Ovary (tissue), 3 donors: ENCODE data around the gene OR7G2.

ENCODE experiments used
- EP300 ChIP-seq: sonication (generic); formaldehyde crosslinking; IDR thresholded peaks from one replicate; pipeline ENCODE4 v1.6.1; 2017; ENCODE audit warnings: antibody characterized with exemption
- POLR2A ChIP-seq: fragments of 450-650 bp; IDR thresholded peaks from one replicate; pipeline ENCODE4 v1.6.1; 2017; ENCODE audit warnings: antibody characterized with exemption, mild to moderate bottlenecking, moderate library complexity
- TF ChIP-seq, protein P1 (sequence below), 3 donors: fragments of 450-650 bp in 2 of 3; fragments of 200-600 bp in 1 of 3; IDR thresholded peaks; one replicate each; pipeline versions ENCODE4 v1.5.1 to v1.8.0; 2016 to 2022; ENCODE audit warnings: antibody characterized with exemption in 3 of 3, mild to moderate bottlenecking in 1 of 3
- donor health status: DM: no; HTN: no; CAD: no.

GRCh38 chr19:9128171-9128570, 20.9 kb upstream of the OR7G2 start:
- TF ChIP-seq POLR2A (no peak), EP300 (no peak)
- TF ChIP-seq, protein P1, sequence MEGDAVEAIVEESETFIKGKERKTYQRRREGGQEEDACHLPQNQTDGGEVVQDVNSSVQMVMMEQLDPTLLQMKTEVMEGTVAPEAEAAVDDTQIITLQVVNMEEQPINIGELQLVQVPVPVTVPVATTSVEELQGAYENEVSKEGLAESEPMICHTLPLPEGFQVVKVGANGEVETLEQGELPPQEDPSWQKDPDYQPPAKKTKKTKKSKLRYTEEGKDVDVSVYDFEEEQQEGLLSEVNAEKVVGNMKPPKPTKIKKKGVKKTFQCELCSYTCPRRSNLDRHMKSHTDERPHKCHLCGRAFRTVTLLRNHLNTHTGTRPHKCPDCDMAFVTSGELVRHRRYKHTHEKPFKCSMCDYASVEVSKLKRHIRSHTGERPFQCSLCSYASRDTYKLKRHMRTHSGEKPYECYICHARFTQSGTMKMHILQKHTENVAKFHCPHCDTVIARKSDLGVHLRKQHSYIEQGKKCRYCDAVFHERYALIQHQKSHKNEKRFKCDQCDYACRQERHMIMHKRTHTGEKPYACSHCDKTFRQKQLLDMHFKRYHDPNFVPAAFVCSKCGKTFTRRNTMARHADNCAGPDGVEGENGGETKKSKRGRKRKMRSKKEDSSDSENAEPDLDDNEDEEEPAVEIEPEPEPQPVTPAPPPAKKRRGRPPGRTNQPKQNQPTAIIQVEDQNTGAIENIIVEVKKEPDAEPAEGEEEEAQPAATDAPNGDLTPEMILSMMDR (IDR thresholded peaks at IDR 0.05), result no peak
